Astrocyte (in vitro differentiated cells and primary cell): ENCODE data around the gene NME1. TPM values are rescaled to one million over a fixed set of nuclear protein-coding genes. Genes with fewer than 3 reads are reported as not detected.

Experiments used
- DNase-seq: peaks from one replicate; pipeline ENCODE4 v3.0.0-alpha.2; 2010; ENCODE audit warnings: low read depth
- FAIRE-seq: peaks from 2 replicates; lab custom pipeline; 2011; peaks lifted over from hg19 to GRCh38; lab: Jason Lieb, UNC
- H2AFZ ChIP-seq: 2 replicates; pipeline ENCODE4 v1.6.0; 2012; ENCODE audit warnings: low read depth, low read length, inconsistent platforms
- H3K27ac ChIP-seq: 2 replicates; pipeline ENCODE4 v1.5.1; 2011; ENCODE audit warnings: low read depth, low read length, inconsistent platforms
- H3K27me3 ChIP-seq: 2 replicates; pipeline ENCODE4 v1.6.0; 2011; ENCODE audit warnings: low read length, inconsistent platforms; ENCODE audit not compliant: insufficient read depth
- H3K36me3 ChIP-seq: 2 replicates; pipeline ENCODE4 v1.5.1; 2011; ENCODE audit warnings: low read length, inconsistent platforms; ENCODE audit not compliant: insufficient read depth
- H3K4me1 ChIP-seq: 2 replicates; pipeline ENCODE4 v1.5.1; 2011; ENCODE audit warnings: low read length, inconsistent platforms; ENCODE audit not compliant: insufficient read depth
- H3K4me2 ChIP-seq: 2 replicates; pipeline ENCODE4 v1.6.0; 2012; ENCODE audit warnings: low read length, inconsistent platforms
- H3K4me3 ChIP-seq: 2 replicates; pipeline ENCODE4 v1.5.1; 2011; ENCODE audit warnings: low read depth, mild to moderate bottlenecking, low read length, inconsistent platforms; ENCODE audit not compliant: insufficient read depth
- H3K79me2 ChIP-seq: 2 replicates; pipeline ENCODE4 v1.6.0; 2012; ENCODE audit warnings: mild to moderate bottlenecking, low read length, inconsistent platforms; ENCODE audit not compliant: insufficient read depth
- H3K9ac ChIP-seq: 2 replicates; pipeline ENCODE4 v1.6.0; 2012; ENCODE audit warnings: mild to moderate bottlenecking, low read length, inconsistent platforms
- H3K9me3 ChIP-seq: 2 replicates; pipeline ENCODE4 v1.5.1; 2012; ENCODE audit warnings: low read depth, mild to moderate bottlenecking, low read length, inconsistent platforms; ENCODE audit not compliant: insufficient read depth
- H4K20me1 ChIP-seq: 2 replicates; pipeline ENCODE4 v1.6.0; 2012; ENCODE audit warnings: low read length, inconsistent platforms; ENCODE audit not compliant: insufficient read depth
- H3K27ac Mint-ChIP-seq: one replicate; pipeline ENCODE4 v1.8.0; 2021; ENCODE audit warnings: mild to moderate bottlenecking, mixed read lengths; ENCODE audit not compliant: unreplicated experiment
- H3K27me3 Mint-ChIP-seq: one replicate; pipeline ENCODE4 v1.8.0; 2021; ENCODE audit warnings: low read depth, mixed read lengths; ENCODE audit not compliant: unreplicated experiment
- H3K36me3 Mint-ChIP-seq: one replicate; pipeline ENCODE4 v1.8.0; 2021; ENCODE audit warnings: low read depth, mixed read lengths; ENCODE audit not compliant: unreplicated experiment
- H3K4me1 Mint-ChIP-seq: one replicate; pipeline ENCODE4 v1.8.0; 2021; ENCODE audit warnings: low read depth, mixed read lengths; ENCODE audit not compliant: unreplicated experiment
- H3K4me3 Mint-ChIP-seq: one replicate; pipeline ENCODE4 v1.8.0; 2021; ENCODE audit warnings: mild to moderate bottlenecking, moderate library complexity, mixed read lengths; ENCODE audit not compliant: unreplicated experiment
- H3K9me3 Mint-ChIP-seq: one replicate; pipeline ENCODE4 v1.8.0; 2021; ENCODE audit warnings: mild to moderate bottlenecking, mixed read lengths; ENCODE audit not compliant: unreplicated experiment
- CTCF ChIP-seq: IDR thresholded peaks from 2 replicates; pipeline ENCODE4 v1.5.1; 2011; ENCODE audit warnings: low read depth, mild to moderate bottlenecking, inconsistent platforms, low read length, moderate library complexity; ENCODE audit not compliant: insufficient read depth
- EZH2 ChIP-seq: IDR thresholded peaks from 2 replicates; pipeline ENCODE4 v1.6.1; 2012; ENCODE audit warnings: mild to moderate bottlenecking, low read length, inconsistent platforms; ENCODE audit not compliant: insufficient read depth
- total RNA-seq: library from RNA; stranded (reverse); gene quantifications from 2 replicates; pipeline ENCODE4 v1.2.1, GENCODE V29; 2021

Gene NME1
- total RNA-seq, 1 donor from 2014 or later = 236 TPM

GRCh38 chr17:51124640-51125503 lies 28.5 kb upstream of the NME1 start:
- H3K4me3 Mint-ChIP-seq = no peak overlapping the region
- H3K27ac Mint-ChIP-seq = no peak overlapping the region
- no peaks in the 10 kb centered on the region for H3K9me3 ChIP-seq
- TF ChIP-seq CTCF = no peak
- no peak for TF ChIP-seq EZH2
- H3K27me3 ChIP-seq = no peaks in the 10 kb centered on the region
- H3K79me2 ChIP-seq = peaks cover 6% of the 10 kb centered on the region
- no peaks in the 10 kb centered on the region for H3K9me3 Mint-ChIP-seq
- DNase-seq (no peak), FAIRE-seq (no peak)
- H3K36me3 ChIP-seq = no peaks in the 10 kb centered on the region
- H3K27ac ChIP-seq = no peak overlapping the region
- peaks cover 10% of the 10 kb centered on the region for H3K4me1 Mint-ChIP-seq
- no peak overlapping the region for H3K4me3 ChIP-seq
- H4K20me1 ChIP-seq = peaks cover 2% of the 10 kb centered on the region
- no peak overlapping the region for H2AFZ ChIP-seq
- H3K27me3 Mint-ChIP-seq = no peaks in the 10 kb centered on the region
- no peak overlapping the region for H3K9ac ChIP-seq
- no peak overlapping the region for H3K4me2 ChIP-seq
- no peaks in the 10 kb centered on the region for H3K36me3 Mint-ChIP-seq
- H3K4me1 ChIP-seq = peaks cover 15% of the 10 kb centered on the region

- FAIRE-seq = no peak
- Histone ChIP-seq H3K9me3 (no peaks in the 10 kb centered on the region), H4K20me1 (no peaks in the 10 kb centered on the region), H3K4me3 (no peak overlapping the region), H3K4me2 (no peak overlapping the region), H3K4me1 (no peaks in the 10 kb centered on the region), H3K79me2 (no peaks in the 10 kb centered on the region), H3K27ac (no peak overlapping the region), H3K9ac (no peak overlapping the region), H3K27me3 (no peaks in the 10 kb centered on the region), H2AFZ (no peak overlapping the region), H3K36me3 (no peaks in the 10 kb centered on the region)
- DNase-seq = no peak
- H3K36me3 Mint-ChIP-seq = no peaks in the 10 kb centered on the region
- peak overlapping the region; percentile 58 for H3K27ac Mint-ChIP-seq
- TF ChIP-seq CTCF (no peak), EZH2 (no peak)
- H3K9me3 Mint-ChIP-seq = no peaks in the 10 kb centered on the region
- no peaks in the 10 kb centered on the region for H3K27me3 Mint-ChIP-seq
- no peak overlapping the region for H3K4me3 Mint-ChIP-seq
- peaks cover 4% of the 10 kb centered on the region for H3K4me1 Mint-ChIP-seq
Observed at GRCh38 chr17:51128076-51128475, 25.3 kb upstream of the NME1 start.

DNA sequence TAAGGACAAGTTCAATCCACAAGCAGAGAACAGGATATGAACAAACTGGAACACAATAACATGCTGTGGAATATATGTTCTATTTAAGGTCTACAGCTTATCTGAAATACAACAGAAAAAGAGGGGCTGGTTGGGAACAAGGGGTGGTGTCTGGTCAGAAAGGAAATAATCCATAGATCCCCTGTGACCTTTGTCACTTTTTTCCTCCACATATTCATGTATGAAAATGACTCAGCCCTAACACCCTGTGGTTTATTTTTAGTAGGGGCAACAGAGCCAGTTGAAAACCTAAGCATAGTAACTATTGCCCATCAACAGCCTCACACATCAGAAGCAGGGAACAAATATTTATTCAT lies 20.4 kb upstream of the NME1 start:
- no peak for DNase-seq
- TF ChIP-seq EZH2 (no peak), CTCF (no peak)
- Histone ChIP-seq H3K79me2 (no peaks in the 10 kb centered on the region), H3K27me3 (no peaks in the 10 kb centered on the region), H3K4me3 (no peak overlapping the region), H4K20me1 (no peaks in the 10 kb centered on the region), H3K27ac (no peak overlapping the region), H3K9me3 (no peaks in the 10 kb centered on the region), H3K4me1 (no peaks in the 10 kb centered on the region), H3K36me3 (no peaks in the 10 kb centered on the region), H3K4me2 (peak overlapping the region; percentile 0), H2AFZ (no peak overlapping the region), H3K9ac (no peak overlapping the region)
- Mint-ChIP-seq H3K27me3 (no peaks in the 10 kb centered on the region), H3K4me1 (peaks cover 8% of the 10 kb centered on the region), H3K9me3 (no peaks in the 10 kb centered on the region), H3K27ac (peak overlapping the region; percentile 66), H3K36me3 (no peaks in the 10 kb centered on the region), H3K4me3 (no peak overlapping the region)
- FAIRE-seq = no peak
